ENCODE results near the gene LILRB2.
"Not testable (repeated sequence)": the region's sequence is repeated elsewhere in the genome, so short reads cannot be mapped to it uniquely, and the experiment has no call there.

The LILRB2 gene

GRCh38 chr19:54281007-54281728, at the start of gene LILRB2:
Gene LILRB2 (minus strand): TSS chr19:54281110. CDS start chr19:54280496, 614 bp downstream.
- DNase-seq = no peak

GRCh38 chr19:54329476-54330165, 48.7 kb upstream of the LILRB2 start:
- no peak for DNase-seq

- not testable (repeated sequence) for DNase-seq
Measured at GRCh38 chr19:54328781-54329180, 47.9 kb upstream of the LILRB2 start.

- no peak for DNase-seq
Measured at GRCh38 chr19:54325631-54326030, 44.7 kb upstream of the LILRB2 start.

- peak; percentile 67 for DNase-seq
Measured at GRCh38 chr19:54325194-54325621, 44.3 kb upstream of the LILRB2 start.

- DNase-seq = no peak
Measured at GRCh38 chr19:54324071-54324470, 43.2 kb upstream of the LILRB2 start.

GRCh38 chr19:54322934-54323333, 42.0 kb upstream of the LILRB2 start:
- DNase-seq = not testable (repeated sequence)

- DNase-seq = not testable (repeated sequence)
Measured at GRCh38 chr19:54322295-54322694, 41.4 kb upstream of the LILRB2 start.

- DNase-seq = no peak
Measured at GRCh38 chr19:54319892-54320670, 39.2 kb upstream of the LILRB2 start.

- peak; percentile 54 for DNase-seq
Measured at GRCh38 chr19:54319049-54319448, 38.1 kb upstream of the LILRB2 start.

- no peak for DNase-seq
Measured at GRCh38 chr19:54317965-54318240, 37.0 kb upstream of the LILRB2 start.

GRCh38 chr19:54317108-54317964, 36.4 kb upstream of the LILRB2 start:
- DNase-seq = no peak

GRCh38 chr19:54316746-54317107, 35.8 kb upstream of the LILRB2 start:
- DNase-seq = peak; percentile 85

GRCh38 chr19:54315956-54316355, 35.0 kb upstream of the LILRB2 start:
- no peak for DNase-seq

GRCh38 chr19:54312436-54313377, 31.8 kb upstream of the LILRB2 start, which contains the start of gene LILRA5:
Gene LILRA5 (minus strand): TSS chr19:54313166. CDS start chr19:54313019, 147 bp downstream.
- DNase-seq = peak; percentile 82

GRCh38 chr19:54312011-54312410, 31.1 kb upstream of the LILRB2 start:
- no peak for DNase-seq

GRCh38 chr19:54311486-54311885, 30.6 kb upstream of the LILRB2 start:
- DNase-seq = no peak

- DNase-seq = no peak
Measured at GRCh38 chr19:54310543-54310942, 29.6 kb upstream of the LILRB2 start.

- peak; percentile 60 for DNase-seq
Measured at GRCh38 chr19:54309811-54310210, 28.9 kb upstream of the LILRB2 start.

- no peak for DNase-seq
Measured at GRCh38 chr19:54307389-54308020, 26.6 kb upstream of the LILRB2 start.

- DNase-seq = no peak
Measured at GRCh38 chr19:54305141-54305540, 24.2 kb upstream of the LILRB2 start.
